Panc1 (cell line): ENCODE results near the gene USP6NL. TPM values are rescaled to one million over a fixed set of nuclear protein-coding genes. Genes with fewer than 3 reads are reported as not detected.

ENCODE experiments used
- ATAC-seq: fragments of 200-7000 bp; cut with Tn5 transposase; 2 replicates; pipeline ENCODE4 v1.9.1; 2020; ENCODE audit warnings: mild to moderate bottlenecking, moderate library complexity
- BruUV-seq: library from RNA; stranded (reverse); fragments of 400-500 nt; replicated peaks from 2 replicates; lab custom pipeline; 2021; lab: Mats Ljungman, UMichigan
- CTCF ChIA-PET: fragments of 300-600 bp; sonication (Branson Sonifier 250); formaldehyde crosslinking; loops from one replicate; lab custom pipeline; 2022; ENCODE audit warnings: antibody characterized with exemption; lab: Charles Lee
- POLR2A ChIA-PET: fragments of 300-600 bp; sonication (Branson Sonifier 250); formaldehyde crosslinking; loops from one replicate; lab custom pipeline; 2022; ENCODE audit warnings: antibody characterized with exemption; lab: Charles Lee
- DNase-seq: peaks from one replicate; pipeline ENCODE4 v3.0.0-alpha.2; 2010; ENCODE audit warnings: low read depth, low spot score
- H3K27ac ChIP-seq: 2 replicates; pipeline ENCODE4 v1.5.1; 2011; ENCODE audit warnings: mild to moderate bottlenecking, low read length, inconsistent platforms
- H3K27me3 ChIP-seq: fragments of 200-500 bp; sonication (Bioruptor generic); 2 replicates; pipeline ENCODE4 v1.6.0; 2014; ENCODE audit warnings: low read length, inconsistent platforms; ENCODE audit not compliant: control insufficient read depth, insufficient read depth
- H3K36me3 ChIP-seq: fragments of 200-500 bp; sonication (Bioruptor generic); 2 replicates; pipeline ENCODE4 v1.5.1; 2014; ENCODE audit warnings: inconsistent platforms, mild to moderate bottlenecking, low read length, moderate library complexity; ENCODE audit not compliant: control insufficient read depth, insufficient read depth
- H3K4me1 ChIP-seq: 2 replicates; pipeline ENCODE4 v1.5.1; 2011; ENCODE audit warnings: inconsistent platforms, mild to moderate bottlenecking, low read length, moderate library complexity; ENCODE audit not compliant: control insufficient read depth, insufficient read depth
- H3K4me3 ChIP-seq, 2 experiments: 2 replicates each; pipeline ENCODE4 v1.5.1; 2011 to 2012; ENCODE audit warnings: low read depth in 2 of 2, low read length in 2 of 2, mild to moderate bottlenecking in 2 of 2, inconsistent platforms in 1 of 2, moderate library complexity in 1 of 2
- H3K9me3 ChIP-seq: fragments of 200-500 bp; sonication (Bioruptor generic); 2 replicates; pipeline ENCODE4 v1.5.1; 2014; ENCODE audit warnings: low read depth, mild to moderate bottlenecking, inconsistent platforms, low read length, moderate library complexity; ENCODE audit not compliant: control insufficient read depth, insufficient read depth
- CTCF ChIP-seq: fragments of 450-650 bp; IDR thresholded peaks from 2 replicates; pipeline ENCODE4 v1.5.1; 2017; ENCODE audit warnings: mild to moderate bottlenecking
- POLR2AphosphoS5 ChIP-seq: IDR thresholded peaks from 2 replicates; pipeline ENCODE4 v1.6.1; 2012; ENCODE audit warnings: mild to moderate bottlenecking, low read depth, low read length, moderate library complexity
- REST ChIP-seq, 2 experiments: IDR thresholded peaks; 2 replicates each; pipeline ENCODE4 v1.6.1; 2011 to 2012; ENCODE audit warnings: low read depth in 2 of 2, control low read depth in 1 of 2, low read length in 1 of 2, mild to moderate bottlenecking in 1 of 2, moderate library complexity in 1 of 2; ENCODE audit not compliant: insufficient read depth in 1 of 2
- SIN3A ChIP-seq: IDR thresholded peaks from 2 replicates; pipeline ENCODE4 v1.6.1; 2012; ENCODE audit warnings: low read depth, mild to moderate bottlenecking, low read length, moderate library complexity, borderline replicate concordance; ENCODE audit not compliant: insufficient read depth
- TCF7L2 ChIP-seq: IDR thresholded peaks from 2 replicates; pipeline ENCODE4 v1.6.1; 2011; ENCODE audit warnings: mild to moderate bottlenecking, low read depth, low read length, inconsistent platforms
- in situ Hi-C: cut with HindIII; loops from 2 replicates; pipeline ENCODE4 v1.10.0; 2016; ENCODE audit warnings: low sequenced_read_pairs, low pct_unique_long_range_greater_than_20kb
- intact Hi-C: fragments of 100-400 bp; cut with micrococcal nuclease; formaldehyde crosslinking; loops from one replicate; pipeline ENCODE4 v1.10.0; 2022; ENCODE audit not compliant: unreplicated experiment
- total RNA-seq: library from RNA; stranded (reverse); gene quantifications from one replicate; pipeline ENCODE4 v1.2.1, GENCODE V29; 2021; ENCODE audit not compliant: unreplicated experiment

Gene USP6NL
- total RNA-seq, 1 experiment from 2014 or later: 13.9 TPM

- CTCF ChIA-PET: no interaction called here
These were observed 22.4 kb downstream of the USP6NL start for GRCh38 chr10:11588873-11589574.

GRCh38 chr10:11587722-11588259 lies 23.7 kb downstream of the USP6NL start:
- ChIA-PET CTCF (no interaction called here), POLR2A (interaction anchor here (0.6 kb wide), 1 partner anchor 24 kb away, joined by 4 read pairs; no protein-coding TSS in a partner anchor)
- BruUV-seq: no TSS peak
- Histone ChIP-seq H3K4me3 (no peak overlapping the region), H3K27ac (no peak overlapping the region), H3K4me1 (no peaks in the 10 kb centered on the region), H3K9me3 (no peaks in the 10 kb centered on the region), H3K27me3 (no peaks in the 10 kb centered on the region), H3K36me3 (no peaks in the 10 kb centered on the region)
- no peak for DNase-seq
- no peak for TF ChIP-seq REST (IDR thresholded peaks at IDR 0.05; ENCODE audit: insufficient read depth in 1 of 2, low read depth in 2 of 2, low read length in 1 of 2)
- no peak for TF ChIP-seq CTCF
- no peak for TF ChIP-seq SIN3A
- no peak for TF ChIP-seq POLR2AphosphoS5
- TF ChIP-seq TCF7L2: no peak
- ATAC-seq: no peak
- in situ Hi-C loops: no loop called here
- intact Hi-C loops: no loop called here

More at GRCh38 chr10:11588873-11589574, 22.4 kb downstream of the USP6NL start:
- no peaks in the 10 kb centered on the region for H3K9me3 ChIP-seq
- H3K36me3 ChIP-seq: no peaks in the 10 kb centered on the region
- BruUV-seq: no TSS peak
- H3K4me1 ChIP-seq: no peaks in the 10 kb centered on the region
- POLR2A ChIA-PET: no interaction called here
- no peak overlapping the region for H3K27ac ChIP-seq
- TF ChIP-seq POLR2AphosphoS5 (no peak), CTCF (no peak), REST (IDR thresholded peaks at IDR 0.05; ENCODE audit: insufficient read depth in 1 of 2, low read depth in 2 of 2, low read length in 1 of 2) (no peak)
- no peak overlapping the region for H3K4me3 ChIP-seq
- no peak for DNase-seq
- ATAC-seq: no peak
- H3K27me3 ChIP-seq: no peaks in the 10 kb centered on the region
- intact Hi-C loops (no loop called here), in situ Hi-C loops (no loop called here)
